Ishikawa (cell line): ENCODE data around the gene CCL23.

Experiments used
- CEBPB ChIP-seq: IDR thresholded peaks from 2 replicates; pipeline ENCODE4 v1.6.1; 2012
- CREB1 ChIP-seq: IDR thresholded peaks from 2 replicates; pipeline ENCODE4 v1.6.1; 2012; ENCODE audit warnings: low read depth
- EGR1 ChIP-seq: IDR thresholded peaks from 2 replicates; pipeline ENCODE4 v1.6.1; 2012
- EP300 ChIP-seq: IDR thresholded peaks from 2 replicates; pipeline ENCODE4 v1.6.1; 2012; ENCODE audit warnings: borderline replicate concordance
- FOXM1 ChIP-seq: IDR thresholded peaks from 2 replicates; pipeline ENCODE4 v1.6.1; 2012; ENCODE audit warnings: low read depth, borderline replicate concordance
- NFIC ChIP-seq: IDR thresholded peaks from 2 replicates; pipeline ENCODE4 v1.6.1; 2012
- RAD21 ChIP-seq: IDR thresholded peaks from 2 replicates; pipeline ENCODE4 v1.6.1; 2012; ENCODE audit warnings: low read depth
- TAF1 ChIP-seq: IDR thresholded peaks from 2 replicates; pipeline ENCODE4 v1.6.1; 2012; ENCODE audit warnings: low read depth, mild to moderate bottlenecking
- TCF12 ChIP-seq: IDR thresholded peaks from 2 replicates; pipeline ENCODE4 v1.6.1; 2012; ENCODE audit warnings: low read depth
- TEAD4 ChIP-seq: IDR thresholded peaks from 2 replicates; pipeline ENCODE4 v1.6.1; 2012
- YY1 ChIP-seq: IDR thresholded peaks from 2 replicates; pipeline ENCODE4 v1.6.1; 2012; ENCODE audit warnings: low read depth
- ZBTB7A ChIP-seq: IDR thresholded peaks from 2 replicates; pipeline ENCODE4 v1.6.1; 2012; ENCODE audit warnings: low read depth
- TF ChIP-seq, protein P1 (sequence below): IDR thresholded peaks from 2 replicates; pipeline ENCODE4 v1.6.1; 2012
- TF ChIP-seq, protein P2 (sequence below): IDR thresholded peaks from 2 replicates; pipeline ENCODE4 v1.6.1; 2012; ENCODE audit warnings: low read depth, mild to moderate bottlenecking
- TF ChIP-seq, protein P3 (sequence below): IDR thresholded peaks from 2 replicates; pipeline ENCODE4 v1.6.1; 2012

Gene CCL23

DNA sequence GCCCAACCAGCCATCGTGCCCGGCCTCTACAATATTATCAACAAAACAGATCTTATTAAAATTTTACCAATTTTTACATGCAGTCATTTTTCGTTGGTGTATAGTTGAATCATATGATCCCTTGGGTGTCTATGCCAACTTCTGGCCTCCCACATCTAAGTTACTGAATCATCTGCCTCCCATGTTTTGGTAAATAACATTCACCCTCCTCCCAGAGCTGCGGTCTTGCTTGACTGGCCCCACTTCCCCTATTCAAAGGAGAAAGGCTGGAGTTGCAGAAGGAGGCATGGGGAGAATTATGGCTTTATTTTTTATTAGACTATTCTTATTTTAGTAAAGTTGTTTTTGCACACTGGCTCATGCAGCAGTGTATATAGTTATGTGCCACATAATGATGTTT lies 18.5 kb upstream of the CCL23 start:
- TF ChIP-seq, protein P1, sequence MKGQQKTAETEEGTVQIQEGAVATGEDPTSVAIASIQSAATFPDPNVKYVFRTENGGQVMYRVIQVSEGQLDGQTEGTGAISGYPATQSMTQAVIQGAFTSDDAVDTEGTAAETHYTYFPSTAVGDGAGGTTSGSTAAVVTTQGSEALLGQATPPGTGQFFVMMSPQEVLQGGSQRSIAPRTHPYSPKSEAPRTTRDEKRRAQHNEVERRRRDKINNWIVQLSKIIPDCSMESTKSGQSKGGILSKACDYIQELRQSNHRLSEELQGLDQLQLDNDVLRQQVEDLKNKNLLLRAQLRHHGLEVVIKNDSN: no peak
- TF ChIP-seq TAF1 (no peak), RAD21 (no peak), EP300 (no peak), ZBTB7A (no peak), EGR1 (no peak), CEBPB (no peak), CREB1 (no peak), TEAD4 (no peak), YY1 (no peak)

DNA sequence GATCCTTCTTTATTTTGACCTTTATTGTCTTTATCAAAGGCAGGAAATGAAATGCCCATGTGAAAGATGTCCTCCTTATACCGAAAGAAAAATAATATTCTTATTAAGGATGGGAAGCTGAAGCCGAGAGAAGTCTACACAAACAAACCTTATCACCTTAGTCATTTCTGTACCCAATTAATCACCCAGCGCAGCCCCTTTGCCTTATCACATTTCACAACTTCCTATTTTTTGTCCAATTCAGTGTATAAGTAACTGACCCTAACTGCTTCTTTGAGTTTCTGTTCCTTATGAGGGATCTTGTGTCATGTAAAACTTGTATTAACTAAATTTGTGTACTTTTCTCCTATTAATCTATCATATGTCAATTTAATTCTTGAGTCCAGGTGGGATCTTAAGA lies 16.4 kb upstream of the CCL23 start:
- TF ChIP-seq CEBPB (no peak), FOXM1 (no peak), NFIC (no peak), TEAD4 (no peak), TCF12 (no peak), CREB1 (no peak), TAF1 (no peak), RAD21 (no peak), ZBTB7A (no peak), YY1 (no peak)
- TF ChIP-seq, protein P1: no peak

DNA sequence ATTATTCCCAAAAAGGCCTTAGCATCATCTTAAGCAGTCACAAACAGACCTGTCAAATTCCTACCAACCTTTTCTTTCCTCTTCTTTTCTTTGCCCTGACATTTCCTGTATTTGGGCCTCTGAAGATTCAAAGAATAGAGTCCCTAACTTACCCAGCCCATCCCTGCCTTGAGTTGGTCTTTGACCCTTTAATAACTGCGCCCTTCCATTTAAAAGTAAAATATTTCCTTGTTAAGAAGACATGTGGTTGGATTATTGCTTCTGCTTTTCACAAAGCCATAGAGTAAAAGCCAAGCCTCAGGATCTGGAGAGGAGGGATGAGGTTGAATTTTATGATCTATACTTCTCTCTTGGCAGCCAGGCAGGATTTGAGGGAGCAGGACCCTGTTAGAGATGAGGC lies 13.2 kb upstream of the CCL23 start:
- TF ChIP-seq NFIC (no peak), TEAD4 (no peak)

DNA sequence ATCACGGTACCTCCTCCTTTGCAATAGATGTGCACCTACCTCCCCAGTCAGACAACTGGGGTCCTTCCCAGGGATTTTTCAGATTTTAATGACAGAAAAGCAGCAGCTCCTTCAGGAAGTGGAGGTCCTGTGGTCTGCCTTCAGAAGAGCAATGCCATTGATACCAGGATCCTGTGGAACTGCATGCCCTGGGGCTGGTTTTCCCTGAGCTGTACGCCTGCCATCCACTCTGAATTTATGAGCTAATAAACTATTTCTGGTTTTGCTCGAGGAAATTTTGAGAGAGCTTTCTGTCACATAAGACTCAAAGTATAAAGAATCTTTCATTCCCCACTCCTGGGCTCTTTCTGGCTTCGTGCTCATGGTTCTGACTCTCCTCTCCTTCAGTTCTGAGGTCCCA lies 10.0 kb upstream of the CCL23 start:
- TF ChIP-seq YY1: no peak
- no peak for TF ChIP-seq TCF12
- no peak for TF ChIP-seq EGR1
- no peak for TF ChIP-seq ZBTB7A
- TF ChIP-seq, protein P2, sequence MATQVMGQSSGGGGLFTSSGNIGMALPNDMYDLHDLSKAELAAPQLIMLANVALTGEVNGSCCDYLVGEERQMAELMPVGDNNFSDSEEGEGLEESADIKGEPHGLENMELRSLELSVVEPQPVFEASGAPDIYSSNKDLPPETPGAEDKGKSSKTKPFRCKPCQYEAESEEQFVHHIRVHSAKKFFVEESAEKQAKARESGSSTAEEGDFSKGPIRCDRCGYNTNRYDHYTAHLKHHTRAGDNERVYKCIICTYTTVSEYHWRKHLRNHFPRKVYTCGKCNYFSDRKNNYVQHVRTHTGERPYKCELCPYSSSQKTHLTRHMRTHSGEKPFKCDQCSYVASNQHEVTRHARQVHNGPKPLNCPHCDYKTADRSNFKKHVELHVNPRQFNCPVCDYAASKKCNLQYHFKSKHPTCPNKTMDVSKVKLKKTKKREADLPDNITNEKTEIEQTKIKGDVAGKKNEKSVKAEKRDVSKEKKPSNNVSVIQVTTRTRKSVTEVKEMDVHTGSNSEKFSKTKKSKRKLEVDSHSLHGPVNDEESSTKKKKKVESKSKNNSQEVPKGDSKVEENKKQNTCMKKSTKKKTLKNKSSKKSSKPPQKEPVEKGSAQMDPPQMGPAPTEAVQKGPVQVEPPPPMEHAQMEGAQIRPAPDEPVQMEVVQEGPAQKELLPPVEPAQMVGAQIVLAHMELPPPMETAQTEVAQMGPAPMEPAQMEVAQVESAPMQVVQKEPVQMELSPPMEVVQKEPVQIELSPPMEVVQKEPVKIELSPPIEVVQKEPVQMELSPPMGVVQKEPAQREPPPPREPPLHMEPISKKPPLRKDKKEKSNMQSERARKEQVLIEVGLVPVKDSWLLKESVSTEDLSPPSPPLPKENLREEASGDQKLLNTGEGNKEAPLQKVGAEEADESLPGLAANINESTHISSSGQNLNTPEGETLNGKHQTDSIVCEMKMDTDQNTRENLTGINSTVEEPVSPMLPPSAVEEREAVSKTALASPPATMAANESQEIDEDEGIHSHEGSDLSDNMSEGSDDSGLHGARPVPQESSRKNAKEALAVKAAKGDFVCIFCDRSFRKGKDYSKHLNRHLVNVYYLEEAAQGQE: no peak
- TF ChIP-seq CEBPB: no peak
- no peak for TF ChIP-seq CREB1
- TF ChIP-seq, protein P3, sequence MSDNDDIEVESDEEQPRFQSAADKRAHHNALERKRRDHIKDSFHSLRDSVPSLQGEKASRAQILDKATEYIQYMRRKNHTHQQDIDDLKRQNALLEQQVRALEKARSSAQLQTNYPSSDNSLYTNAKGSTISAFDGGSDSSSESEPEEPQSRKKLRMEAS: no peak
- no peak for TF ChIP-seq RAD21
- no peak for TF ChIP-seq TEAD4
- TF ChIP-seq NFIC: no peak
- TF ChIP-seq FOXM1: no peak
- TF ChIP-seq, protein P1: no peak
- no peak for TF ChIP-seq TAF1

DNA sequence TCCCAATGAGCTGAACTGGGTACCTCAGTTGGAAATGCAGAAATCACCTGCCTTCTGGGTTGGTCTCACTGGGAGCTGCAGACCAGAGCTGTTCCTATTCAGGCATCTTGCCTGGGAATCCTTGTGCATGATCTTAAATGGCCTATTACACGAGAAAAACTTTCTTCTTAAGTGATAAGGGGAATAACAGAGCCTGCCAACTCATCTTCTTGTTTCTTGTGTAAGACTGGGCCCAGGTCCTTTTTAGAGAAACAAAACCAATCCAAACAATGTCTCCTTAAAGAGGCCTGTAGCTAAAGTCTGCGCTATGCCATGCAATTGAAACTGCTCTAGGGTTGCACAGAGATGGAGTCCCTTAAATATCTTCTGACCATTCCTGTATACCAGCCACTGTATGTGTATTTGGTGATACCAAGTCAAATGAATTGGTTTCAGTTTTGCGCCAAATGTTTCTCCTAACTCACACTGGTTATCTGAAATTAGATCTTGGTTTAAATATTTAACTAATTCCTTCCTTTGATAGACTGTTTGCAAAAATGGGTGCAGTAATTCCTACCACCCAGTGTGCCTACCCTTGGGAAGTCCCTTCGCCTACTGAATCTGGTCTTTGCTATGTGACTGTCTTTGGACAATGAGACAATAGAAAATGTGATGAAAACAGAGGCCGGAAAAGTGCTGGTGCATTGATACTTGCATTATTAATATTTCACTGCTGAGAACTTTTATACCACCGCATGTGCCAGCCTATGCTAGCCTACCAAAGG lies 6.5 kb upstream of the CCL23 start:
- TF ChIP-seq TCF12 (no peak), CREB1 (no peak), TAF1 (no peak)
- TF ChIP-seq, protein P1: no peak

DNA sequence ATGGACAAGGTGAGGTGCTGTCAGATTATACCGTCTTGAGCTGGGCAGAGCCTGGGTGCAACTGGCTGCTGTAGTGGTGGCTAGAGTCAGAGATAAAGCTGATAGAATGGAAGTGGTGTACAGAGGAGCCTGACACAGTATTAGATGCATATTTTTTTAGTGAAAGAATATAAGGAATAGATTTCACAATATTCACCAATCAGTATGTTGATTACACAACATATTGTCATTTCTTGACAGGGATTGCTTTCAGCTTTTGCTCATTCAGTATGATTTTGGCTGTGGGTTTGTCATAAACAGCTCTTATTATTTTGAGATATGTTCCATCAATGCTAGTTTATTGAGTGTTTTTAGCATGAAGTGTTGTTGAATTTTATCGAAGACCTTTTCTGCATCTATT lies 1.7 kb upstream of the CCL23 start:
- TF ChIP-seq TEAD4 (no peak), EGR1 (no peak), EP300 (no peak), TAF1 (no peak), YY1 (no peak), FOXM1 (no peak), RAD21 (no peak), NFIC (no peak), TCF12 (no peak)
- TF ChIP-seq, protein P2: no peak
- TF ChIP-seq, protein P1: no peak
